22Rv1 (cell line): ENCODE measurements around the gene MLXIP.
"Not testable (repeated sequence)": the region's sequence is repeated elsewhere in the genome, so short reads cannot be mapped to it uniquely, and the experiment has no call there.

ENCODE experiments used
- ZFX ChIP-seq: fragments of 450-650 bp; IDR thresholded peaks from 2 replicates; pipeline ENCODE4 v1.6.1; 2017; ENCODE audit warnings: antibody characterized with exemption, borderline replicate concordance
- TF ChIP-seq, protein P1 (sequence below): fragments of 450-650 bp; IDR thresholded peaks from 2 replicates; pipeline ENCODE4 v1.5.1; 2017; ENCODE audit warnings: mild to moderate bottlenecking

DNA sequence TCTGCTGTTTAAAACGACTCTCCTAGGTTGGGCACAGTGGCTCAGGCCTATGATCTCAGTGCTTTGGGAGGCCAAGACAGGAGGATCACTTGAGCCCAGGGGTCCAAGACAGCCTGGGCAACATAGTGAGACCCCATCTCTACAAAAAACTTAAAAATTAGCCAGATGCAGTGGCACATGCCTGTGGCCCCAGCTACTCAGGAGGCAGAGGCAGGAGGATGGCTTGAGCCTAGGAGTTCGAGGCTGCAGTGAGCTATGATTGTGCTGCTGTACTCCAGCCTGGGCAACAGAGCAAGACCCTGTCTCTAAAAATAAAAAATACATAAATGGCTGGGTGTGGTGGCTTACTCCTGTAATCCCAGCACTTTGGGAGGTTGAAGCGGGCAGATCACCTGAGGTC is 37.1 kb upstream of the MLXIP start:
- TF ChIP-seq, protein P1, sequence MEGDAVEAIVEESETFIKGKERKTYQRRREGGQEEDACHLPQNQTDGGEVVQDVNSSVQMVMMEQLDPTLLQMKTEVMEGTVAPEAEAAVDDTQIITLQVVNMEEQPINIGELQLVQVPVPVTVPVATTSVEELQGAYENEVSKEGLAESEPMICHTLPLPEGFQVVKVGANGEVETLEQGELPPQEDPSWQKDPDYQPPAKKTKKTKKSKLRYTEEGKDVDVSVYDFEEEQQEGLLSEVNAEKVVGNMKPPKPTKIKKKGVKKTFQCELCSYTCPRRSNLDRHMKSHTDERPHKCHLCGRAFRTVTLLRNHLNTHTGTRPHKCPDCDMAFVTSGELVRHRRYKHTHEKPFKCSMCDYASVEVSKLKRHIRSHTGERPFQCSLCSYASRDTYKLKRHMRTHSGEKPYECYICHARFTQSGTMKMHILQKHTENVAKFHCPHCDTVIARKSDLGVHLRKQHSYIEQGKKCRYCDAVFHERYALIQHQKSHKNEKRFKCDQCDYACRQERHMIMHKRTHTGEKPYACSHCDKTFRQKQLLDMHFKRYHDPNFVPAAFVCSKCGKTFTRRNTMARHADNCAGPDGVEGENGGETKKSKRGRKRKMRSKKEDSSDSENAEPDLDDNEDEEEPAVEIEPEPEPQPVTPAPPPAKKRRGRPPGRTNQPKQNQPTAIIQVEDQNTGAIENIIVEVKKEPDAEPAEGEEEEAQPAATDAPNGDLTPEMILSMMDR, result not testable (repeated sequence)
- not testable (repeated sequence) for TF ChIP-seq ZFX
